HG03378 (cell line): ENCODE data around the gene FAM20B.
A peak's percentile ranks its signal among the peaks of the same experiment; 100 is the strongest.

ENCODE experiments used
- ATAC-seq: cut with Tn5 transposase; IDR thresholded peaks from one replicate; pipeline ENCODE4 v1.9.1; 2021; ENCODE audit warnings: mild to moderate bottlenecking, moderate library complexity; ENCODE audit not compliant: unreplicated experiment

Gene FAM20B

DNA sequence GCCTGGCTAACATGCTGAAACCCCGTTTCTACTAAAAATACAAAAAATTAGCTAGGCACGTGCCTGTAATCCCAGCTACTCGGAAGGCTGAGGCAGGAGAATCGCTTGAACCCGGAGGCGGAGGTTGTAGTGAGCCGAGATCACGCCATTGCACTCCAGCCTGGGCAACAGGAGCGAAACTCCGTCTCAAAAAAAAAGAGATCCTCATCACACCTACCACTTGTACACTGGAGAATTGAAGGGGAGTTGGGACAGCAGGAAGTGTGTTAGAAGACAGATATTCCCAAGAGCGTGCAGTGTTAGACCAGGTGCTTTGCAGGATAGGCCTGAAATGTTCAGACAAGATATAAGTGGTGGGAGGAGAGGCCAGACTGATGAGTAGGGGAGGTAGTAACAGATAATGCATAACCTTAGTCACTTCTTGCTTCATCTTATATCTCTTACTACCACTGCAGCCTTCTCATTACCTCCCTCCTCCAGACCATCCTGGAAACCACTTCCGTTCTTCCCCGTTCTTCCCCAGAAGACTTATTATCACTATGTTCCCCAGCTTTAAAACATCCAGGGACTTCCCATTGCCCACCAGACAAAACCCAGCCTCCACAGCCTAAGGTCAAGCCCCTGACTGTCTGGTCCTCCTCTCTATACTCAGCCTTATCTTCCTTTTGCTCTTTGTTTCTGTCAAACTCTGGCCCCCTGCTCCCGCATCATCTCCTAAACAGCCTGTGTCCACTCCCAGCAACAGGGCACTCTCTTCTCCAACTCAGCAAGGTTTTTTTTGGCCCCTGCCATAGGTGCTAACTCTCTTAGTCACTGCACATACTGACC lies 21.3 kb downstream of the FAM20B start:
- no peak for ATAC-seq

DNA sequence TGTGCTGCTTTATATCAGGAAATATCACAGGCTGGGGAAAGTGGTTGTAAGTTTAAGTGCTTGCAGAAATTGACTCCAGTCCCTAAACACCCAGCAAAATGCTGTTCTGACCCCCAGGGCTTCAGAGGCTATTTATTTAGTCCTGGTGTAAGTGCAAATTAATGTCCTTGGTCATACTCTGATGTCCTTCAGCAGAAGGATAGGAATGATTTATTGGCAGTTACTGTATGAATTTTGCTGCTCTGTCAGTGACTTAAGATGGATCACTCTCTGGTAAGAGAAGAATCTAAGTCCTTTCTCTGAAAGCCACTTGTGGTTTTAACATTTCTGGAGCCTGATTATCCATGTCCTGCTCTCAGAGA lies 21.9 kb downstream of the FAM20B start:
- ATAC-seq, result no peak

DNA sequence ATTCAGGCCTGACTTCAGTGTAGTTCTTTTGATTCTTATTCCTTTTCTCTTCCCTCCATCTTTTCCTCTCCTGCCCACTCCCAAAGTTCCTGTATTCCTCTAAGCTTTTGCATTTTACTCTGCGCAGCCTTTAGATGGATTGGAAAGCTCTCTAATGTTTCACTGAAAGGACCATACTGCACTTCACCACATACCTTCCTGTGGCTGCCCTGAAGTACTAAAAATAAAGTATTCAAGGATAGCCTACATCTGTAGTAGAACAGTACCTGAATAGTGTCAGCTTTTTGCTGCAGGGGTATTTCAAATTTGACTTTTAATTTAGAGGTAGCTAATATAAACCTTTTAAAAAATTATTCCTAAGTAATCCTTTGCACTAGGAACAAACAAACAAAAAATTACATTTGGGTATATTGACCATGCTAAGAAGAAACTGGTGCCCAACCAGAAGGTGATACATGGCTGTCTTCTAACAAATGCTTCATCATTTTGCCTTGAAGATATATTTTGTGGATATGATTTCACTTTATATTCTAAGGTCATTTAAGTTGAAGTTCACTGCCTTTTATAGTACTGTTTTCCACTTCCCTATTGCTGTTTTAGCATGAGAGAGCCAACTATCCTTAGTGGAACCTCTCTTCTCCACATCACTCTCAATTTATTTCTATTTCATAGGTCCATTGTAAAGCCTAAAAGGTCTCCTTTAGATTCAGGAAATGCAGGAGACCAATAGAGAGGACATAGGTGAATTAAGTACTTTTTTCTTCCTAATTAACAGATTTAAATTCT lies 22.8 kb downstream of the FAM20B start:
- no peak for ATAC-seq

DNA sequence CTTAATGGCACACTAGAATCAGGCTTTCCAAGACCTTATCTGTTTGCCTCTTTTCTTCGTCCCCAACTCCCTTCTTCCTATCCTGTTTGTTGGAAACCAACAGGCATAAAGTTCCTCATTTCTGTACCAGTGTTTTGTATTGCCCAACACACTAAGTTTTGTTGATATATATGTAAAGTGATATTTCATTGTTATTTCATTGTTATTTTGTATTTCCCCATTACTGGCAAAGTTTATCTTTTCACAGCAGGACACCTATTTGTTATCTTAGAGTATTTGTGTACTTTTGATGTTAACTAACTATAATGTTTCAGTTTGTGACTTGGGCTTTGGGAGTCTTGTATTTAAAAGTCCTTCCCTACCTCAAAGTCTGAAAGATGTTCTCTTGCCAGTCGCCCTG lies 27.1 kb downstream of the FAM20B start:
- no peak for ATAC-seq

DNA sequence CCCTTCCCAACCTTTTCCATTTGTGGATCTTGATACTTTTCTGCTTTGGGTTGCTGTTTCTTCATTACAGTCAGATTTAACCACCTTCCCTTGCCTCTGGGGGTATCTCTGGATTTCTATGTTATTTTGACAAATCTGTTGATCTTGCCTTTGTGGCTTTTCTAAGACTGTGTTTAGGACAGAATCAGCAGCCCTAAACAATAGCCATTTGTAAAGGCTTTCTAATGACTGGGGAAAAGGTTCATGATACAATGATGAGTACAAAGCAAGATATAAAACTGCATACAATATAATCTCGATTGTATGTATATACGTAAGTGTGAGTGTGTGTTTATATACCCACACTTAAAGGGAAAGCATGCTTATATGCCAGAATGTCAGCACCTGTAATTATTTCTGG lies 27.8 kb downstream of the FAM20B start:
- ATAC-seq, result no peak

DNA sequence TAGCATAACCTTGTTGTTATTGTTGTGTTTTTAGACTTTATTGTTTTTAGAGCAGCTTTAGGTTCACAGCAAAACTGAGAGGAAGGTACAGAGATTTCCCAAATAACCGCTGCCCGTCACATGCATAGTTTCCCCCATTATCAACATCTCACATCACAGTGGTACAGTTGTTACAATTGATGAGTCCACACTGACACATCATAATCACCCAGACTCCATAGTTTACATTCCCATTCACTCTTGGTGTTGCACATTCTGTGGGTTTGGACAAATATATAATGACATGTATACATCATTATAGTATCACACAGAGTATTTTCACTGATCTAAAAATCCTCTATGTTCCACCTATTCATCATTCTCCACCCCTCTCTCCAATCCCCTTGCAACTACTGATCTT lies 30.2 kb downstream of the FAM20B start:
- no peak for ATAC-seq

DNA sequence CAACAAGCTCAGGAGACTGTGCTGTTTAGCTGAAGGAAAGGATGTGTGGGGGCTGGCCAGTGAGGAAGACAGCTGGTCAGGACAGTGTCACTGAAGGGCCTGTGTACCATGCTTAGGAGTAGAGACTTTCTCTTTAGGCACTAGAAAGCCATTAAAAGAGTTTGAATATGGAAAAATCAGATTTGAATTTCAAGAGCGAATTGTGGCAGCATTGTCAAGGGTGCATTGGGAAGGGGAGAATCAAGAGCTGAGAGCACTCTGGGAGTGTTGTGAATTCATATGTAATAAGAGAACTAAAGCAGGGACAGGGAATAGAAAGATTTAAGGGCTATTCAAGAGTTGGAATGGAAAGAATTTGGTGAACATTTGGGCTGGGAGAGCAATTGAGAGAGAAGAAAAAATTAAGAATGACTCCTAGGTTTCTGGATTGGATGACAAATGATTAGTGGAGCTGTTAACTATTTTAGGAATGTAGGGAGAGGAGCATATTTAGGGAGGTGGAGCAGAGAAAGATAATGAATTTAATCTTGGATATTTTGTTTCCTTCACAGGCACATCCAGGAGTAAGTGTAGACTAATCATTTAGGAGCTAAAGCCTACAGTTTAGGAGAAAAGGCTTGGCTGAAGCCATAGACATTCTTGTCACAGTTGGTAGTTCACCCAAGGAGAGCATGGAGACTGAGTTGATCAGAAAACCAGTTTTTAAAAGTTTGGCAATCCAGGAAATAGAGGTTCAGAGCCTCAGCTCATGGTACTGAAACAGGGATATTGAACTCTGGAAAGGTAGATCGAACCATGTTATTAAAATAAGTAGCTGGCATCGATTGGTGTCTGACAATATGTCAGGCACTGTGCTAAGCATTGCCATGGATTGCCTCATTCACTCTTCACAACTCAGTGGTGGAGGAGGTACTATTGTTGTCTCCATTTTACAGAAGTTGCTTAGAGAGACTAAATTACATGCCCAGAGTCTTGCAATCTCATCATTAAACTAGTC lies 33.1 kb downstream of the FAM20B start:
- no peak for ATAC-seq

DNA sequence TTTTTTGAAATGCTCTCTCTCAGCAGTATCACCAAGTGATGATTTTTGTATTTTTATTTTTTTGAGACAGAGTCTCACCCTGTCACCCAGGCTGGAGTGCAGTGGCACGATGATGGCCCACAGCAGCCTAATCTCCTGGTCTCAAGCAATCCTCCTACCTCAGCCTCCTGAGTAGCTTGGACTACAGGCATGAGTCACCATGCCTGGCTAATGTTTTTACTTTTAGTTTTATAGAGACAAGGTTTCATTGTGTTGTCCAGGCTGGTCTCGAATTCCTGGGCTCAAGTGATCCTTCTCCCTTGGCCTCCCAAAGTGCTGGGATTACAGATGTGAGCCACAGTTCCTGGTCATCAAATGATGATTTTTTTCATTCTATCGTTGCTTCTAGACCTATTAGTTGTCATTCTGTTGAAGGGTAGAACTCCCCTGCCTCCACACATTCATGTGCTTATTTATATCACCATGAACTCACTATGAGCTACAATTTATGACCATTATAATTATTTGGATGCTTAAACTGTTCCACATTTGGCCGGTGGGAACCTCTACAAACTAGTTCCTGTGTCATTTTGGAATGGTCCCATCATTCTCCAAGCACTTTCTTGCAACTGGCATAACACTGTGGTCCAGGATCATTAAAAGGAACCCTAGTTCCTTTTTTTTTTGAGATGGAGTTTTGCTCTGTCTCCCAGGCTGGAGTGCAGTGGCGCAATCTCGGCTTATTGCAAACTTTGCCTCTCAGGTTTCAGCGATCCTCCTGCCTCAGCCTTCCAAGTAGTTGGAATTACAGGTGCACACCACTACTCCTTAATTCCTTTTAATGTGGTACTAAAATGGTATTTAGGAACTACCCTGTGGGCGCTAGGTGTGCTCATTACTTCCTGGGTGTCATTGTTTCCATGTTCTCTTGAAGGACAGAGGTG lies 35.9 kb downstream of the FAM20B start:
- ATAC-seq, result no peak

DNA sequence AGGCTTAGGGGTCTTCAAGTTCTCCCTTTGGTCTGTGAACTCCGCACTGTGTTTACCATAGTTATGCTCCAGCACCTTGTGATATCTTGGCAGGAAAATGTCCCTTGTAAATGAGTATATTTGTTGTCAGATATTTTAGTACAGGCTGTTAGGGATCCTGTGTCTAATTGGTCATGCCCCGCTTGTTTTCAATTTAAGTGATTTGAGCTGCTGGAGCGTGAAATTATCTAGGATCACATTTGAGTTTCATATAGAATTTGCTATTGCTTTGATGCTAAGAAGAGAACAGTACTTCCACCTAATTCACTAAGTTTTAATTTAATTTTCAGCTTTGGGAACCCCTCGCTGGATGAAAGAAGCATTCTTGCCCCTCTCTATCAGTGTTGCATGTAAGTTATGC lies 40.8 kb downstream of the FAM20B start:
- no peak for ATAC-seq

DNA sequence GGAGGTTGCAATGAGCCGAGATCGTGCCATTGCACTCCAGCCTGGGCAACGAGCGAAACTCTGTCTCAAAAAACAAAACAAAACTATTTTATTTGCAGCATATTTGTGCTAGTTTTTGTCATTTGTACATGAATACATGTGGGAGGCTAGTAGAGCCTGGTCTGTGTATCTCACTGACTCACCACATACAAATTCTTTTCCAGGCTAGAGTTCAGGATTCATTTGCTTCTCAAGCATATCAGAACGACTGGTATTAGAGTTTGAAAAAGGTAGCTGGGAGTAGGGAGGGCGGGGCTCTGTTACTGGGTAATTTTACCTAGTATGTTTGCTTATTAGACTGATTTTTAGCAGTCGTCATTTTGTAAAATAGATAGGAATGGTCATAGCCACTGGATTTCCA lies 51.7 kb downstream of the FAM20B start:
- no peak for ATAC-seq

DNA sequence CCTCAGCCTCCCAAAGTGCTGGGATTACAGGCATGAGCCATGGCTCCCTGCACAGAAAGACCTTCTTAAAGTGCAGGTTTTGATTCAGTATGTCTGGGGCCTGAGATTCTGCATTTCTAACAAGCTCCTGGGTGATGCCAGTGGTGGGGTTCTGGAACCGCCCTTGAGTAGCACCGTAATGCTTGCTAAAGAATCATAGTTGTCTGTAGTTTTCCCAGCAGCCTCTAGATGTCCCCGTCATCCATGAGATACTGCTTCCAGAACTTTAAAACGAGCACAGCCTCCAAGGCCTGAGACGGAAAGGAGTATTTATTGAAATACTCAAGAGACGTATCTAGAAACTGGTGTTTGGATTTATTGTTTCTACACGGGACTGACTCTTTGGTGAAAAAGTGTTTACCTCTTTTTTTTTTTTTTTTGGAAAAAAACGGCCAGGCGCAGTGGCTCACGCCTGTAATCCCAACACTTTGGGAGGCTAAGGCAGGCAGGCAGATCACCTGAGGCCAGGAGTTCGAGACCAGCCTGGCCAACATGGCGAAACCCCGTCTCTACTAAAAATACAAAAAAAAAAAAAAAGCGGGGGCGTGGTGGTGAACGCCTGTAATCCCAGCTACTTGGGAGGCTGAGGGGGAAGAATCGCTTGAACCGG lies 53.5 kb downstream of the FAM20B start:
- peak; percentile 26 for ATAC-seq

DNA sequence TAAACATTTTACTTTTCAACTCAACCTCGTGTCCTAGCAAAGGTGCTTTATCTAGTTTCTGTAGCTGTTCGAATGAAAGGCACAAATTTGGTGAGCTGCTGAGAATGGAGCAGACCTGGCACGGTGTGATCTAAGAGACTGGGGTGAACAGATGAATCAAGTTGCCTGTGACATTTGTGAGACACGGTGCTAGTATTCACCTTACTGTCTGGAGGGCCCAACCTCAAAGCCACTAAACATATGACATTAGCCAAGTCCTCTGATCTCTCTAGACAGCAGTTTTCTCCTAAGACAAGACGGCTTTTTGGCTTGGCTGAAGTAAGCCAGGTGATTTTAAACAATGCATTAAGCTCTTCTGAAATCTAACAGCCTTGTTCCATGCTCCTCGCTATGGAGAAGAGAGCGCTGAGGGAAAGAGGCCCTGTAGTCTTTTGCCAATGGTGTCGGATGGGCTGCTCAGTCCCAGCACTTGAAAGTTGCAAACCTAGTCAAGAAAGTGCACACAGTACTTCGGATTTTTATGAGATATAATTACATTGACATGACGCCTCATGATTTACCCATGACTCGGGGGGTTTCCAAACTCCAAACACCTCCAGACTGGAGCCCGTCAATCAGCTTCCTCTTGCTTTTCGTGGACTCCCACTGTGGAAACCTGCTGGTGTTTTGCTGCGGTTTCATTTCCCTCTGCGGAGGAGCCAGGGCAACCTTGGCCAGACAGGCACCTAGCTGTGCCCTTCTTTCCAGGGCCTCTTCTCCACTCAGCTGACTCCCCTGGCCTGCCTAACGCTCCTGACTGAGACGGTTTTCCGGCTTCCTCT lies 55.4 kb downstream of the FAM20B start:
- ATAC-seq, result peak; percentile 15

DNA sequence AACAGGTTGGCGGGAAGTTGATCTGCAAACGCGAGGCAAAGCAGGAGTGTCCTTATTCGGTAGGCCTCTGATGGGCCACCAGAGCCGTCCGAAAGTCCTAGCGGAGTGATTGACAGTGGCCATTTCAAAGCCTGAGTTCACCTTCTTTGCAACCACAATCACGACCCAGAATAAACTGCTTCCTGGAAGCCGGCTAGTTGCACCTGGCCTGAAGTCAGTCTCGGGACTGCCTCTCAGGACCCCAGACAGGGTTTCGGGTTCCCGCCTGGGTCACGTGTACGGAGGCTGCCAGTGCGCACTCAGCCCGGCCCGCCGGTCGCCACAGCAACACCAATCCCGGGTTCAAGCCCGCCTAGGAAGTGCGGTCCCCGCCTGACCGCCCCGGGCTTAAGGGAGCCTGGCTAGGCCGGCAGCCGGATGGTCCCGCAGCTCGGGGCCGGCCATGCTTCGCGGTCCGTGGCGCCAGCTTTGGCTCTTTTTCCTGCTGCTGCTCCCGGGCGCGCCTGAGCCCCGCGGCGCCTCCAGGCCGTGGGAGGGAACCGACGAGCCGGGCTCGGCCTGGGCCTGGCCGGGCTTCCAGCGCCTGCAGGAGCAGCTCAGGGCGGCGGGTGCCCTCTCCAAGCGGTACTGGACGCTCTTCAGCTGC lies 56.1 kb downstream of the FAM20B start, which contains the start of gene TOR3A:
TSS of gene TOR3A (plus strand) at position 384 of the 646 bp plus-strand sequence. CDS start at position 443, 59 bp downstream.
- peak; percentile 84 for ATAC-seq

DNA sequence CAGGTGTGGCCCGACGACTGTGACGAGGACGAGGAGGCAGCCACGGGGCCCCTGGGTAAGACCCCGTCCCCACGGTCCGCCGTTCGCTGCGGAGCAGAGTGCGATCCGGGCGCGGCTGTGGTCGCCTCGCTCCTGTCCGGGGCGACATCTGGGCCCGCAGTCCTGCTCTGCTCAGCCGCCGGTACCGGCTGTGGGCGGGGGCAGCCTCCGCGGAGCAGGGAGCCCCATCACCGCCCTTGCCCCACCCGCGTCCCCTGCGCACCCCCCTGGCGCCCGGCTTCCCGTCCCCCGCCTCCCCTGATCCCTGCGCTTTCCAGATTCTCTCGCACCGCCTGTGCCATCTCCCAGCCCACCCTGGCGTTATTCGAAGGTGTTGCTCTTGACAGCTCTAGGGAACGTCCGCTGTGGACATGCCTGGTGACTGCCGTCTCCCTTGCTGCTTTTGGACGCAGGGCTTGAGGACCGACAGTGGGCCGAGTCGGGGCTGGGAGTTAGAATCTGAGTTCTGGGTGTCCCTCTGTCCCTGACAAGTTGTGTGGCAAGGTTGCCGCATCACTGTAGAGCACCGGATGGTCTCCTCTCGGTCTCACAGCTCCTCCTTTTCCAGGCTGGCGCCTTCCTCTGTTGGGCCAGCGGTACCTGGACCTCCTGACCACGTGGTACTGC lies 56.8 kb downstream of the FAM20B start:
- ATAC-seq, result peak; percentile 2

DNA sequence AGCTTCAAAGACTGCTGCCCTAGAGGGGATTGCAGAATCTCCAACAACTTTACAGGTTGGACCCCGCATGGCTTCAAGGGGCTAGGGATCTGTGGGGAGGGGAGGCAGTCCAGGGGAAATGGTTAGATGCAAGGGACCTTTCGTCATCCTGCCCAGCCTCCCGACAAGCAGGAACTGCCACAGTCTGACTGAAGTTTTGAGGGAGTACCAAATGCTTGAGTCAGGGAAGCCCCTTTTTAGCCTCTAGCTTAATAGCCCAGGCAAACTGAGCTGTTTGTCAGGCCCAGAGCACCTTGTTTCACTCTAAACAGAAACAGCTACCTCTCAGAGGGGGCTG lies 57.3 kb downstream of the FAM20B start:
- no peak for ATAC-seq

DNA sequence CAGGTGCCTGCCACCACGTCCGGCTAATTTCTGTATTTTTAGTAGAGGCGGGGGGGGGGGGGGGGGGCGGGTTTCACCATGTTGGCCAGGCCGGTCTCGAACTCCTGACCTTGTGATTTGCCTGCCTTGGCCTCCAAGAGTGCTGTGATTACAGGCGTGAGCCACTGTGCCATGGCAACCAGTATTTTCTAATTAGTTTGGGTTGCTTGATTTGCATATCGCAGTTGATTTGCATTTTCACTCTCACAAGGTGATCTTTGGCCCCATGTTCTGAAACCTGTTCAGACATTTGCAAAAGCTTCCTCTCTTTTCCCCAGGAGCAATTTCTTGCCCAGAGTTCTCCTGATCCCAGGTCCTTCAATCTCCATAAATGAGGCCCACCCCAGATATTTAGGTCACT lies 57.8 kb downstream of the FAM20B start:
- ATAC-seq, result no peak

DNA sequence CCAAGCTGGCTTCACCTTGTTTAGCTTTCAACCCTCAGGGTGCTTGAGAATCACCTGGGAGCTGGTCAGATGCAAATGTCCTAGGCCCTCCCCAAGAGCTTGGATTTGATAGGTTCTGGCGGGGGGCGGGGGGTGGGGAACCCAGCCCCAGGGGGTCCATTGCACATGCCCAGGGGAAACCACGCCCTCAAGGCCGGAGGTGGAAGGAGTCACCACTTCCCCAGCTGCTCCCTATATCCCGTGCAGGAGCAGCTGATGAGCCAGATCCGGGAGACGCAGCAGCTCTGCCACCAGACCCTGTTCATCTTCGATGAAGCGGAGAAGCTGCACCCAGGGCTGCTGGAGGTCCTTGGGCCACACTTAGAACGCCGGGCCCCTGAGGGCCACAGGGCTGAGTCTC lies 62.0 kb downstream of the FAM20B start:
- no peak for ATAC-seq
